ENCODE results near the gene EML4.
"Not testable (repeated sequence)": the region's sequence is repeated elsewhere in the genome, so short reads cannot be mapped to it uniquely, and the experiment has no call there.

Gene EML4

GRCh38 chr2:42332575-42332974 is 163.4 kb downstream of the EML4 start:
- no peak for DNase-seq (ENCODE audit: low read depth in 2 of 2)

GRCh38 chr2:42333579-42333978 is 164.4 kb downstream of the EML4 start:
- DNase-seq (ENCODE audit: low read depth in 2 of 2) = no peak

- no peak for DNase-seq (ENCODE audit: low read depth in 2 of 2)
Observed at GRCh38 chr2:42334220-42334619, 165.1 kb downstream of the EML4 start.

- DNase-seq (ENCODE audit: low read depth in 2 of 2) = not testable (repeated sequence)
Observed at GRCh38 chr2:42334865-42335264, 165.7 kb downstream of the EML4 start.

GRCh38 chr2:42335514-42336104 is 166.5 kb downstream of the EML4 start:
- no peak for DNase-seq (ENCODE audit: low read depth in 2 of 2)

DNA sequence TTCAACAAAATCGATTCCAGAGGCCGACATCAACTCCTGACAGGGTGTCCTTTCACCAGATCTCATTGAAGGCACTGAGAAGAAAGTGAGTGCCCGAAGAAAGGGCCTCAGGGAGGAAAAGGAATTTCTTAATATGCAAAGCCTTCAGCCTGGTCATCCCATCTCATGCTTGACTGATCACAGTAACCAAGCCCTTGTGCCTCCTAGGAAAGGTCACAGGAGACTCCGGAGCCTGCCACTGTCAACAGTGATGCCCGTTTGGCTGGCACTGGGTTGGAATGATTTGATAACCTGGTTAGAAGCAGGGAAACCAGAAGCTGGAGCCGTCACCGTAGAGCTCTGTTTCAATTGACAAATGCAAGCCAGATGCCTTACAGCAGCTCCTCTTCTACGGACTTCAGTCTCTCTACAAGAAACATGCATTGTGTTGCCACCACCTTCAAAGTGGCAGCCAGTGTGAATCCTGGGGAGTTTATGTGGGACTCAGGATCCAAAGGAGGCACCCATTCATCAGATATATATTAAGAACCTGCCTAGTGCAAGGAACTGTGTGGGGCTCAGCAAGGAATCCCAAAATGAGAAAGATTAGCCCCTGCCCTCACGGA is 167.3 kb downstream of the EML4 start:
- no peak for DNase-seq (ENCODE audit: low read depth in 2 of 2)

- DNase-seq (ENCODE audit: low read depth in 2 of 2) = no peak
Observed at GRCh38 chr2:42337356-42337820, 168.2 kb downstream of the EML4 start.

DNA sequence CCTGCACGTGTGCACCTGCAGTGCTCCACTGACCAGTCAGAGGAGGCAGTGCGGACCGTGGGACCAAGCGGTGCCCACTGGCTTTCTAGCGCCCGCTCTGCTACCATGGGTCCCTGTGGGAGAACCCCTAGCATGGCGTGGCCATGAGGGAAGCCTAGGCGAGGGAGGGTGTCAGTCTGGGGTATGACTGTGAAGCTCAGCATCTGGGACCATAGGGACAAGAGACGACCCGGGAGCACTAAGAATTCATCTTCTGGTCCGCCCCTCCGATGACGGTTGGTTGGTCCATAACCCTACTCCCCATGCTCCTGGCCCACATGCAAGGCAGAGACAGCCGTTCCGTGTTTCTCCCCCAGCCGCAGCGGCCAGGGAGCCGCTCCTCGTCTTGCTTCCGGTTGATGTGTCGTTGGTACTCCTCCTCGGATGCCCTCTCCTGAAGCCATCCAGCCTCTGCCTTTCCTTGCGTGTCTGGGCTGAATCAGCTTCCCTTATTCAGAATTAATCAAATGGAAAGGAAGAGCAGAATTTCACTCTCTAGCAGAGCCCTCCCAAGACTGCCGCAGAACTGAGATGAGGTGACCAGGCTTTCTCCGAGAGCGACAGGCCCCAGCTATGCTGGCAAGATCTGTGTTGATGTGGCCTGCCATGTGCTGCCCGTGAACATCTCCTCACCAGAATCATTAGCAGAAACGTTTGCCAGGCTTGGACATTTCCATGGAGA is 168.9 kb downstream of the EML4 start:
- DNase-seq (ENCODE audit: low read depth in 2 of 2) = no peak

DNA sequence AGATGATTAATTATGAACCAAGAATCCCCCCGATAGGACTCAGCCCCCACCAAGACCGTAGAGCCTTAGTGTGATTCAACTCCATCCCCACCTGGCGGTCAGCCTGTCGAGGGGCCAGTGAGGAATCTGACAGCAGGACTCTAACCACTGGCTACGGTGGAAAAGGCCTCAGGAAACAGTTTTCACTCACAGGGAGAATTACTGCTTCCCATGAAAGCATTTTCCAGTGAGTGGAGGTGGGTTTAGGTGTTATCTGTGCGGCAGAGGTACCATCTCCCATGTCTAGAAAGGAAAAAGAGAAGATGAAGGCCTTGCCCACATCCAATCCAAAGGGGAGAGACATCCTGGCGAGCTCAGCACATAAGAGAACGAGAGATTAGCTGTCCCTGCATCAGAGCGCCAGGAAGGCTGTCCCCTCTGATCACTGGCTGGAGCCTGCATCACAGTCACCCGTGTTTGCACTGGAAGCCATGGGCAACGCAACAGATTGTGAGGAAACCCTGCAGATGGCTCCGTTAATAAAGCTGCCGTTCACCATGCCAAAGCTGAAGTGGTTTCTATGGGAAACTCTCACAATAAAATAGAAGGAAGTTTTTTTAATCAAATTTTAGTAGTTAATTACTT is 169.5 kb downstream of the EML4 start:
- DNase-seq (ENCODE audit: low read depth in 2 of 2) = no peak

DNA sequence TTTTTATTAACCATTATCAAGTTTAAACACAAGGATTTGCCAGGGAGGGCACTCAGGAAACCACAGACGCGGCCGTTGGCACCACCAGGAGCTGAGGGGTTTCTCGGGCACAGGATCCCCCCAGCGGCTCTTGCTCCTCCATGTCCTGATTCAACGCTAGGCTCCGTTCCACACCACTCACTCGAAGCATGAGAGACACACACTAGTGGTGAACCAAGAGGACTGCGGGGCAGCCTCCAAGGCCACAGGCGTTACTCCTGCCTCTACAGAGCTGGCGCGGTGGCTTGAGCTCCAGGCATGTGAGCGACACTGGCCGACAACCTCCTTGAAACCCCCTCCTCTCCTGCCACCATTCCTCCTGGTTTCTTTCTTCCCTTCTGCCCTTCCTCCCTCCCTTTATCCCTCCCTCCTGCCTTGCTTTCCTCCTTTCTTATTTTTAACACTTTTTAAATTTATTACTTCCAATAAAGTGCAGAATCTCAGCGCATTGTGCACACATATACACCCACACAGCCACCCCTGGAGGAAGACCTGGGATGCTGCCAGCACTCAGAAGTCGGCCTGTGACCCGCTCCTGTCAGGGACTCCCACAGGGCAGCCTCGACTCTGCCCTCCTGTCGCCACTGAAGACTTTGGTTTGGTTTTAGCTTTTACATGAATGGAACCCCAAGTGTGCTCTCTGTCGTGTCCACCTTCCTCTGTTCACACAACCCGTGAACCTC is 170.2 kb downstream of the EML4 start:
- DNase-seq (ENCODE audit: low read depth in 2 of 2) = no peak

GRCh38 chr2:42340045-42340937 is 171.1 kb downstream of the EML4 start:
- no peak for DNase-seq (ENCODE audit: low read depth in 2 of 2)

DNA sequence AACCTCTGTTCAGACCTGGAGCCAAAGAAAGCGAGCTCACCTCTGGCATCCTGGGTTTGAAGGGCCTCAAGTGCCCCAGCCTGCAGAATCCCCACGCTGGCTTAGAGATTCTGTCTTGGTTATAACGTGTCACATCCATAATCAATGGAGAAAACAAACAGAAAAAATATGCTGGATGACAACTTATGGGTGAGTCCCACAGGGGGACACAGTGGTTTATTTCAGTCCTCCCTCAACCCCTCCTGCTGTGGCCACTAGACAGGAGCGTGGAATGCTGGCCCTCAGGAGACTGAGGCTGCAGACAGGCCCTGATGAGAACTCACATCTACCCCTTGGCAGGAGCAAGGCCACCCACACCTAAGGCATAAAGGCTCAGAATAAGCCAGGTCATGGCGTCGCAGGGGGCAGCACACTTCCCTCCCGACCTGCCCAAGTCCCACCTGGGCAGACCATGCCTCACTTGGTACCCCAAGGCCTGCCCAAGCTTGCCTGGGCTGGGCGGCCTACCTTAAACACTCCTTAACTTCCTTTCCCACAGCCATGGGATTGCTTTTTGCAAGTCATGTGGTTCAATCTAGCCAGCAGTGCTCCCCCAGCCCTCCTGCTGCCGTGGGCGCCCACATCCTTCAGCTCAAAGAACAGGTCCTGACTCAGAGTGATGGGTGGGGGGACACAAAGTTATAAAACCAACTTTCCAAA is 171.9 kb downstream of the EML4 start:
- DNase-seq (ENCODE audit: low read depth in 2 of 2) = no peak

GRCh38 chr2:42342061-42342794 is 173.1 kb downstream of the EML4 start:
- no peak for DNase-seq (ENCODE audit: low read depth in 2 of 2)

GRCh38 chr2:42342795-42343241 is 173.7 kb downstream of the EML4 start:
- DNase-seq (ENCODE audit: low read depth in 2 of 2) = no peak

DNA sequence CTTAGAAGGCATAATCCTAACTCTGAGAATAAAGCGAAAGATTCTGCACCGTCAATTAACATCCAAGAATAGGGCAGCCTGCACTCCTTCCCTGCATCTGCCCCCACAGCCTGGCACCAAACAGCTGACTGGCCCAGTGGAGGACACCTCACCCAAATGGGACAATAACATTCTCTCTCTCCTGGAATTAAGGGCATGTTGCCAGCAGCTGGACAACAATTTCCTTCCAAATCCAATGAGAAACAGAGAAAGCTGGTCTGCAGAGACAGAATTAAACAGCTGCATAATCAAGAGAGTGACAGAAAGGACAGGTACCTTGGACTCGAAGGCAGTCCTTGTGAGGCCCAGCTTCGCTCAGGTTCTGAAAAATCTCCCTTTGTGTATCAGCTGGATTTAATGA is 176.8 kb downstream of the EML4 start:
- DNase-seq (ENCODE audit: low read depth in 2 of 2) = no peak

DNA sequence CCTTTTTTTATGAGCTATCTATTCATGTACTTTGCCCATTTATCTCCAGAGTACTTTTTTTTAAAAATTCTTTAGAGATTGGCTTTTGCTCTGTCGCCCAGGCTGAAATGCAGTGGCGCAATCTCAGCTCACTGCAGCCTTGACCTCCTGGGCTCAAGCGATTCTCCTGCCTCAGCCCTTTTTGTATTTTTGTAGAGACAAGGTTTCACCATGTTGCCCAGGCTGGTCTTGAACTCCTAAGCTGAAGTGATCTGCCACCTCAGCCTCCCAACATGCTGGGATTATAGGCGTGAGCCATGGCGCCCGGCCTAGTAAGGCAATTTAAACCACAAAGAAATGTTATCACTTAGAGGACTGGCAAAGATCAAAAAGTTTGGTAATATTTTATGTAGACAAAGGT is 177.7 kb downstream of the EML4 start:
- not testable (repeated sequence) for DNase-seq (ENCODE audit: low read depth in 2 of 2)

DNA sequence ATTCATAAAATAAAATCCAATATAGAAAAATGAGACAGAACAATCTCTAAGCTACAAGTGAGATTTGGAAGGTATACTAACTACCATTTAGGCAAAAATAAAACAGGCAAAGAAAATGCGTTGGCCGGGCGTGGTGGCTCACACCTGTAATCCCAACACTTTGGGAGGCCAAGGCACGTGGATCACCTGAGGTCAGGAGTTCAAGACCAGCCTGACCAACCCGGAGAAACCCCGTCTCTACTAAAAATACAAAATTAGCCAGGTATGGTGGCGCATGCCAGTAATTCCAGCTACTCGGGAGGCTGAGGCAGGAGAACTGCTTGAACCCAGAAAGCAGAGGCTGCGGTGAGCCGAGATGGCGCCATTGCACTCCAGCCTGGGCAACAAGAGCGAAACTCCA is 178.4 kb downstream of the EML4 start:
- DNase-seq (ENCODE audit: low read depth in 2 of 2) = not testable (repeated sequence)

- DNase-seq (ENCODE audit: low read depth in 2 of 2) = no peak
Observed at GRCh38 chr2:42348113-42348805, 179.1 kb downstream of the EML4 start.
